OCI-LY3 (cell line): ENCODE measurements around the gene PPP3CA.

Experiments used
- H2AFZ ChIP-seq: fragments of 200-600, 300-600 bp; shearing (Covaris generic); 2 replicates; pipeline ENCODE4 v1.6.0; 2014; ENCODE audit warnings: antibody characterized with exemption, low read depth, low read length
- H3K27ac ChIP-seq: fragments of 200-600, 300-600 bp; sonication (generic); 2 replicates; pipeline ENCODE4 v1.5.1; 2014; ENCODE audit warnings: mild to moderate bottlenecking, low read length, moderate library complexity, mixed read lengths
- H3K27me3 ChIP-seq: fragments of 200-600, 300-600 bp; sonication (generic); 2 replicates; pipeline ENCODE4 v1.6.1; 2014; ENCODE audit warnings: low read depth, low read length, mixed read lengths
- H3K36me3 ChIP-seq: fragments of 200-600, 300-600 bp; sonication (generic); replicated peaks from 2 replicates; pipeline ENCODE3; 2014; ENCODE audit warnings: low read depth, low read length, mixed read lengths
- H3K4me1 ChIP-seq: fragments of 300-600, 200-600 bp; sonication (generic); 2 replicates; pipeline ENCODE4 v1.6.1; 2014; ENCODE audit warnings: low read length, mixed read lengths
- H3K4me2 ChIP-seq: fragments of 200-600, 300-600 bp; sonication (generic); 2 replicates; pipeline ENCODE4 v1.6.1; 2014; ENCODE audit warnings: low read length, mixed read lengths
- H3K4me3 ChIP-seq: fragments of 300-600, 200-600 bp; sonication (generic); 2 replicates; pipeline ENCODE4 v1.5.1; 2014; ENCODE audit warnings: antibody characterized with exemption, mild to moderate bottlenecking, low read length, moderate library complexity
- H3K79me2 ChIP-seq: fragments of 300-600, 200-600 bp; shearing (Covaris generic); 2 replicates; pipeline ENCODE4 v1.6.1; 2014; ENCODE audit warnings: mild to moderate bottlenecking, low read length, mixed read lengths
- H3K9ac ChIP-seq: fragments of 300-600, 200-600 bp; shearing (Covaris generic); 2 replicates; pipeline ENCODE4 v1.6.0; 2014; ENCODE audit warnings: mild to moderate bottlenecking, low read length, moderate library complexity
- H3K9me3 ChIP-seq: fragments of 200-600, 300-600 bp; shearing (Covaris generic); 2 replicates; pipeline ENCODE4 v1.6.1; 2014; ENCODE audit warnings: low read length, mixed read lengths; ENCODE audit not compliant: insufficient read depth
- H4K20me1 ChIP-seq: fragments of 200-600, 300-600 bp; sonication (generic); 2 replicates; pipeline ENCODE4 v1.6.1; 2016; ENCODE audit warnings: low read length, mixed read lengths; ENCODE audit not compliant: insufficient read depth
- CTCF ChIP-seq: fragments of 200-600, 300-600 bp; sonication (generic); IDR thresholded peaks from 2 replicates; pipeline ENCODE4 v1.5.1; 2014; ENCODE audit warnings: antibody characterized with exemption, low read length, low read depth
- EZH2phosphoT487 ChIP-seq: fragments of 200-600 bp; shearing (Covaris generic); IDR thresholded peaks from 2 replicates; pipeline ENCODE4 v1.6.1; 2018; ENCODE audit warnings: antibody characterized with exemption, mixed run types, low read depth

Gene PPP3CA

GRCh38 chr4:100986360-100986868 lies 360.9 kb downstream of the PPP3CA start:
- H3K4me1 ChIP-seq = no peaks in the 10 kb centered on the region
- no peak overlapping the region for H3K9ac ChIP-seq
- no peak overlapping the region for H3K4me2 ChIP-seq
- no peaks in the 10 kb centered on the region for H3K36me3 ChIP-seq
- no peak for TF ChIP-seq EZH2phosphoT487
- no peak for TF ChIP-seq CTCF
- no peaks in the 10 kb centered on the region for H3K79me2 ChIP-seq
- no peaks in the 10 kb centered on the region for H3K27me3 ChIP-seq
- H4K20me1 ChIP-seq = no peaks in the 10 kb centered on the region
- no peak overlapping the region for H3K4me3 ChIP-seq
- no peak overlapping the region for H3K27ac ChIP-seq
- H2AFZ ChIP-seq = no peak overlapping the region
- H3K9me3 ChIP-seq = no peaks in the 10 kb centered on the region

- H3K4me2 ChIP-seq = no peak overlapping the region
- H2AFZ ChIP-seq = no peak overlapping the region
- H3K27me3 ChIP-seq = no peaks in the 10 kb centered on the region
- H3K4me1 ChIP-seq = no peaks in the 10 kb centered on the region
- no peak overlapping the region for H3K9ac ChIP-seq
- no peaks in the 10 kb centered on the region for H4K20me1 ChIP-seq
- no peaks in the 10 kb centered on the region for H3K36me3 ChIP-seq
- H3K79me2 ChIP-seq = no peaks in the 10 kb centered on the region
- H3K4me3 ChIP-seq = no peak overlapping the region
- no peak for TF ChIP-seq EZH2phosphoT487
- TF ChIP-seq CTCF = no peak
- no peaks in the 10 kb centered on the region for H3K9me3 ChIP-seq
- H3K27ac ChIP-seq = no peak overlapping the region
Measured at GRCh38 chr4:100985576-100985975, 361.8 kb downstream of the PPP3CA start.

- no peak overlapping the region for H3K27ac ChIP-seq
- no peaks in the 10 kb centered on the region for H3K27me3 ChIP-seq
- no peaks in the 10 kb centered on the region for H3K79me2 ChIP-seq
- no peaks in the 10 kb centered on the region for H3K36me3 ChIP-seq
- TF ChIP-seq EZH2phosphoT487 (no peak), CTCF (no peak)
- H4K20me1 ChIP-seq = no peaks in the 10 kb centered on the region
- H3K4me2 ChIP-seq = no peak overlapping the region
- H3K4me3 ChIP-seq = no peak overlapping the region
- no peak overlapping the region for H2AFZ ChIP-seq
- H3K9ac ChIP-seq = no peak overlapping the region
- no peaks in the 10 kb centered on the region for H3K4me1 ChIP-seq
- no peaks in the 10 kb centered on the region for H3K9me3 ChIP-seq
Measured at GRCh38 chr4:100984901-100985300, 362.4 kb downstream of the PPP3CA start.

GRCh38 chr4:100983426-100983825 lies 363.9 kb downstream of the PPP3CA start:
- H3K4me3 ChIP-seq = no peak overlapping the region
- TF ChIP-seq CTCF (no peak), EZH2phosphoT487 (no peak)

More at GRCh38 chr4:100983426-100983825, 363.9 kb downstream of the PPP3CA start:
- H4K20me1 ChIP-seq = no peaks in the 10 kb centered on the region
- H3K4me1 ChIP-seq = no peaks in the 10 kb centered on the region
- H3K36me3 ChIP-seq = no peaks in the 10 kb centered on the region
- no peaks in the 10 kb centered on the region for H3K79me2 ChIP-seq
- H3K4me2 ChIP-seq = no peak overlapping the region
- H2AFZ ChIP-seq = no peak overlapping the region
- no peak overlapping the region for H3K9ac ChIP-seq
- no peaks in the 10 kb centered on the region for H3K9me3 ChIP-seq
- no peak overlapping the region for H3K27ac ChIP-seq
- H3K27me3 ChIP-seq = no peaks in the 10 kb centered on the region
